ENCODE measurements around the gene CASP10. TPM values are rescaled to one million over a fixed set of nuclear protein-coding genes. Genes with fewer than 3 reads are reported as not detected.
"Not testable (repeated sequence)": the region's sequence is repeated elsewhere in the genome, so short reads cannot be mapped to it uniquely, and the experiment has no call there.

The CASP10 gene
- total RNA-seq, 1 donor from 2014 or later = 26.7 TPM

- H3K4me1 ChIP-seq = peaks cover 29% of the 10 kb centered on the region
- H3K4me3 ChIP-seq = no peak overlapping the region
- H3K9me3 ChIP-seq = no peaks in the 10 kb centered on the region
- no peaks in the 10 kb centered on the region for H3K36me3 ChIP-seq
- TF ChIP-seq CTCF (IDR thresholded peaks at IDR 0.05) = no peak
- intact Hi-C loops (cut with DNase I) = no loop called here
- ATAC-seq (peak in 1 of 2 donors; percentile 52), DNase-seq (no peak)
- no peak overlapping the region for H3K27ac ChIP-seq
- H3K27me3 ChIP-seq (ENCODE audit: low read depth) = no peaks in the 10 kb centered on the region
Measured at GRCh38 chr2:201180010-201180409, 2.9 kb upstream of the CASP10 start.

GRCh38 chr2:201183365-201183727 is 405 bp downstream of the CASP10 start:
- Histone ChIP-seq H3K27me3 (ENCODE audit: low read depth) (no peaks in the 10 kb centered on the region), H3K4me1 (peaks cover 29% of the 10 kb centered on the region), H3K36me3 (peaks cover 28% of the 10 kb centered on the region), H3K27ac (peak overlapping the region; percentile 74), H3K4me3 (peak overlapping the region; percentile 61), H3K9me3 (no peaks in the 10 kb centered on the region)
- ATAC-seq (peak in 1 of 2 donors; percentile 21), DNase-seq (no peak)
- intact Hi-C loops (cut with DNase I) = no loop called here
- no peak for TF ChIP-seq CTCF (IDR thresholded peaks at IDR 0.05)

GRCh38 chr2:201183835-201184234 is 894 bp downstream of the CASP10 start:
- not testable (repeated sequence) for DNase-seq

GRCh38 chr2:201184248-201184647 is 1.3 kb downstream of the CASP10 start:
- H3K27ac ChIP-seq = peak overlapping the region; percentile 74
- H3K27me3 ChIP-seq (ENCODE audit: low read depth); ATAC-seq; DNase-seq; H3K9me3 ChIP-seq; intact Hi-C loops (cut with DNase I): not testable (repeated sequence)
- peak overlapping the region; percentile 61 for H3K4me3 ChIP-seq
- H3K4me1 ChIP-seq = peaks cover 29% of the 10 kb centered on the region
- peaks cover 29% of the 10 kb centered on the region for H3K36me3 ChIP-seq

More at GRCh38 chr2:201183835-201184234, 894 bp downstream of the CASP10 start:
- peak in 1 of 2 donors; percentile 72 for ATAC-seq
- Histone ChIP-seq H3K4me1 (peaks cover 29% of the 10 kb centered on the region), H3K27ac (peak overlapping the region; percentile 74), H3K4me3 (peak overlapping the region; percentile 61), H3K36me3 (peaks cover 28% of the 10 kb centered on the region)
- H3K27me3 ChIP-seq (ENCODE audit: low read depth); H3K9me3 ChIP-seq; intact Hi-C loops (cut with DNase I): not testable (repeated sequence)

GRCh38 chr2:201185863-201186262 is 2.9 kb downstream of the CASP10 start:
- no peaks in the 10 kb centered on the region for H3K27me3 ChIP-seq (ENCODE audit: low read depth)
- peak overlapping the region; percentile 61 for H3K4me3 ChIP-seq
- TF ChIP-seq CTCF (IDR thresholded peaks at IDR 0.05) = no peak
- intact Hi-C loops (cut with DNase I) = no loop called here
- no peaks in the 10 kb centered on the region for H3K9me3 ChIP-seq
- H3K36me3 ChIP-seq = peaks cover 44% of the 10 kb centered on the region
- no peak overlapping the region for H3K27ac ChIP-seq
- no peak for DNase-seq
- peaks cover 36% of the 10 kb centered on the region for H3K4me1 ChIP-seq
- no peak for ATAC-seq

GRCh38 chr2:201186982-201187381 is 4.0 kb downstream of the CASP10 start:
- intact Hi-C loops (cut with DNase I) = no loop called here
- Histone ChIP-seq H3K9me3 (no peaks in the 10 kb centered on the region), H3K27ac (no peak overlapping the region), H3K4me1 (peaks cover 47% of the 10 kb centered on the region), H3K27me3 (ENCODE audit: low read depth) (no peaks in the 10 kb centered on the region), H3K36me3 (peaks cover 44% of the 10 kb centered on the region), H3K4me3 (peak overlapping the region; percentile 1)
- ATAC-seq (no peak), DNase-seq (no peak)
- no peak for TF ChIP-seq CTCF (IDR thresholded peaks at IDR 0.05)

GRCh38 chr2:201188449-201188848 is 5.5 kb downstream of the CASP10 start:
- DNase-seq (no peak), ATAC-seq (no peak)
- no peaks in the 10 kb centered on the region for H3K27me3 ChIP-seq (ENCODE audit: low read depth)
- intact Hi-C loops (cut with DNase I) = no loop called here
- H3K36me3 ChIP-seq = peaks cover 52% of the 10 kb centered on the region
- no peak overlapping the region for H3K27ac ChIP-seq
- H3K4me3 ChIP-seq = no peak overlapping the region
- H3K9me3 ChIP-seq = no peaks in the 10 kb centered on the region
- no peak for TF ChIP-seq CTCF (IDR thresholded peaks at IDR 0.05)
- peaks cover 49% of the 10 kb centered on the region for H3K4me1 ChIP-seq
